Measurements from ENCODE around the gene FAM81B.

GRCh38 chr5:95440825-95441224, 49.7 kb downstream of the FAM81B start:
- TF ChIP-seq CTCF (IDR thresholded peaks at IDR 0.05; ENCODE audit: poor library complexity, severe bottlenecking) = no peak
- no peak for TF ChIP-seq EZH2 (IDR thresholded peaks at IDR 0.05; ENCODE audit: borderline replicate concordance, insufficient read depth, low read length, poor library complexity, severe bottlenecking)
- TF ChIP-seq SMC3 (conservative IDR thresholded peaks at IDR 0.05; ENCODE audit: poor library complexity) = no peak
- no peak for TF ChIP-seq REST (IDR thresholded peaks at IDR 0.05; ENCODE audit: borderline replicate concordance)
- no peak for TF ChIP-seq RAD21 (conservative IDR thresholded peaks at IDR 0.05)
- TF ChIP-seq TAF1 (IDR thresholded peaks at IDR 0.05; ENCODE audit: low read depth) = no peak
- no peak for TF ChIP-seq MXI1 (conservative IDR thresholded peaks at IDR 0.05; ENCODE audit: poor library complexity, severe bottlenecking)
- TF ChIP-seq POLR2AphosphoS5 (IDR thresholded peaks at IDR 0.05) = no peak
- TF ChIP-seq EP300 (conservative IDR thresholded peaks at IDR 0.05; ENCODE audit: poor library complexity, severe bottlenecking) = no peak
